A549 (cell line): ENCODE measurements around the gene TEAD4. TPM values are rescaled to one million over a fixed set of nuclear protein-coding genes. Genes with fewer than 3 reads are reported as not detected.

Experiments
- ATAC-seq, 2 experiments: fragments of 200-7000 bp in 1 of 2; fragments of >200 bp in 1 of 2; cut with Nextera tagmentation in 1 of 2; cut with Tn5 transposase in 1 of 2; 3 replicates each; pipeline versions ENCODE4 v1.8.0 to v1.9.1; 2018 to 2020; ENCODE audit warnings: mild to moderate bottlenecking in 1 of 2, moderate library complexity in 1 of 2
- CTCF ChIA-PET: fragments of 300-600 bp; sonication (Branson Sonifier 250); formaldehyde crosslinking; extraction: SDS; loops from one replicate; lab custom pipeline; 2021; ENCODE audit warnings: antibody characterized with exemption, inconsistent platforms; lab: Yijun Ruan, JAX
- POLR2A ChIA-PET: fragments of 350-600 bp; formaldehyde crosslinking; extraction: SDS; loops from one replicate; lab custom pipeline; 2021; ENCODE audit warnings: antibody characterized with exemption, inconsistent platforms; lab: Yijun Ruan, JAX
- DNase-seq, 2 experiments: peaks; one replicate each; pipeline versions ENCODE4 v3.0.0 to v3.0.0-alpha.2; 2011 to 2016; ENCODE audit warnings: low read depth in 1 of 2, low spot score in 1 of 2
- FAIRE-seq: peaks from 2 replicates; lab custom pipeline; 2011; peaks lifted over from hg19 to GRCh38; lab: Jason Lieb, UNC
- H3K27ac ChIP-seq, 2 experiments: fragments of >200 bp; sonication (Bioruptor Twin); formaldehyde crosslinking; 3 replicates each; pipeline ENCODE4 v1.5.1; 2016 to 2017
- H3K4me1 ChIP-seq: fragments of >200 bp; sonication (Bioruptor Twin); formaldehyde crosslinking; 3 replicates; pipeline ENCODE4 v1.6.1; 2016
- H3K4me2 ChIP-seq: fragments of >200 bp; sonication (Bioruptor Twin); formaldehyde crosslinking; 3 replicates; pipeline ENCODE4 v1.6.1; 2016
- H3K4me3 ChIP-seq: fragments of >200 bp; sonication (Bioruptor Twin); formaldehyde crosslinking; 3 replicates; pipeline ENCODE4 v1.5.1; 2016
- H3K9me3 ChIP-seq: fragments of >200 bp; sonication (Bioruptor Twin); formaldehyde crosslinking; 3 replicates; pipeline ENCODE4 v1.6.1; 2016
- ATOH8 ChIP-seq: fragments of 250-450 bp; sonication (Bioruptor Pico); IDR thresholded peaks from 2 replicates; pipeline ENCODE4 v1.5.0; 2020; ENCODE audit warnings: low read depth, mild to moderate bottlenecking, moderate library complexity
- BCL3 ChIP-seq: fragments of >200 bp; sonication (Bioruptor Twin); formaldehyde crosslinking; IDR thresholded peaks from 3 replicates; pipeline ENCODE4 v1.6.1; 2016
- CBX8 ChIP-seq: fragments of 200-600 bp; sonication (generic); IDR thresholded peaks from 2 replicates; pipeline ENCODE4 v1.6.1; 2016
- CHD2 ChIP-seq: fragments of 150-350 bp; IDR thresholded peaks from 2 replicates; pipeline ENCODE4 v1.6.1; 2014; ENCODE audit warnings: low read length; ENCODE audit not compliant: partially characterized antibody
- CHD4 ChIP-seq: fragments of 200-600 bp; sonication (generic); IDR thresholded peaks from 2 replicates; pipeline ENCODE4 v1.6.1; 2016; ENCODE audit warnings: antibody characterized with exemption, mild to moderate bottlenecking, borderline replicate concordance
- EHMT2 ChIP-seq: fragments of 200-600 bp; sonication (generic); IDR thresholded peaks from 2 replicates; pipeline ENCODE4 v1.6.1; 2016; ENCODE audit warnings: antibody characterized with exemption, low read depth, mild to moderate bottlenecking, moderate library complexity
- EP300 ChIP-seq, 2 experiments: fragments of >200 bp; sonication (Bioruptor Twin); formaldehyde crosslinking; IDR thresholded peaks; 2 replicates in 1 of 2; 3 replicates in 1 of 2; pipeline ENCODE4 v1.6.1; 2016 to 2017
- ESRRA ChIP-seq: fragments of 150-350 bp; IDR thresholded peaks from 2 replicates; pipeline ENCODE4 v1.6.1; 2014; ENCODE audit warnings: mild to moderate bottlenecking, low read length, borderline replicate concordance
- FOXS1 ChIP-seq: fragments of 250-450 bp; sonication (Bioruptor Pico); IDR thresholded peaks from 2 replicates; pipeline ENCODE4 v1.5.0; 2020; ENCODE audit warnings: mild to moderate bottlenecking, moderate library complexity
- HDAC2 ChIP-seq: fragments of 200-600 bp; sonication (generic); IDR thresholded peaks from 2 replicates; pipeline ENCODE4 v1.6.1; 2016
- HEYL ChIP-seq: fragments of 250-450 bp; sonication (Bioruptor Pico); IDR thresholded peaks from 2 replicates; pipeline ENCODE4 v1.8.0; 2021; ENCODE audit warnings: mild to moderate bottlenecking, moderate library complexity
- HOXB13 ChIP-seq: fragments of 250-450 bp; sonication (Bioruptor Pico); IDR thresholded peaks from 2 replicates; pipeline ENCODE4 v1.5.0; 2020; ENCODE audit warnings: low read depth, mild to moderate bottlenecking, moderate library complexity
- JUN ChIP-seq, 2 experiments: fragments of >200 bp; sonication (Bioruptor Twin); formaldehyde crosslinking; IDR thresholded peaks; 2 replicates in 1 of 2; 3 replicates in 1 of 2; pipeline ENCODE4 v1.6.1; 2016 to 2017
- MAFK ChIP-seq: fragments of 450-650 bp; IDR thresholded peaks from 2 replicates; pipeline ENCODE4 v1.6.1; 2014; ENCODE audit not compliant: partially characterized antibody
- MAX ChIP-seq: IDR thresholded peaks from 2 replicates; pipeline ENCODE4 v1.6.1; 2012
- MYC ChIP-seq: IDR thresholded peaks from 2 replicates; pipeline ENCODE4 v1.6.1; 2012; ENCODE audit warnings: mild to moderate bottlenecking, inconsistent platforms, low read length, improper control_type of control experiment, borderline replicate concordance
- NFE2L2 ChIP-seq: fragments of 150-350 bp; conservative IDR thresholded peaks from 2 replicates; pipeline ENCODE4 v1.6.1; 2014; ENCODE audit warnings: low read length
- POLR2A ChIP-seq: IDR thresholded peaks from 2 replicates; pipeline ENCODE4 v1.6.1; 2012; ENCODE audit warnings: mild to moderate bottlenecking, low read length
- RARB ChIP-seq: fragments of 250-450 bp; sonication (Bioruptor Pico); IDR thresholded peaks from 2 replicates; pipeline ENCODE4 v1.8.0; 2021; ENCODE audit warnings: mild to moderate bottlenecking, moderate library complexity
- RCOR1 ChIP-seq: fragments of 150-350 bp; IDR thresholded peaks from 2 replicates; pipeline ENCODE4 v1.6.1; 2014; ENCODE audit warnings: antibody characterized with exemption, low read length, low read depth
- REST ChIP-seq: fragments of 200-600 bp; sonication (generic); IDR thresholded peaks from 2 replicates; pipeline ENCODE4 v1.6.1; 2016; ENCODE audit warnings: antibody characterized with exemption, mild to moderate bottlenecking, moderate library complexity
- RFX5 ChIP-seq: fragments of 450-650 bp; IDR thresholded peaks from 2 replicates; pipeline ENCODE4 v1.7.1; 2014; ENCODE audit warnings: antibody characterized with exemption, mild to moderate bottlenecking, moderate library complexity
- SMC3 ChIP-seq: fragments of >200 bp; sonication (Bioruptor Twin); formaldehyde crosslinking; IDR thresholded peaks from 3 replicates; pipeline ENCODE4 v1.6.1; 2018; ENCODE audit warnings: inconsistent platforms
- SREBF2 ChIP-seq: fragments of 450-650 bp; IDR thresholded peaks from 2 replicates; pipeline ENCODE4 v1.6.1; 2014; ENCODE audit warnings: mild to moderate bottlenecking, moderate library complexity
- TP53 ChIP-seq: fragments of 250-450 bp; sonication (Bioruptor Pico); IDR thresholded peaks from 2 replicates; pipeline ENCODE4 v1.5.0; 2021; ENCODE audit warnings: mild to moderate bottlenecking, moderate library complexity
- USF2 ChIP-seq: fragments of 450-650 bp; IDR thresholded peaks from 2 replicates; pipeline ENCODE4 v1.6.1; 2014; ENCODE audit warnings: antibody characterized with exemption
- ZFP36 ChIP-seq: fragments of 450-650 bp; IDR thresholded peaks from 2 replicates; pipeline ENCODE4 v1.6.1; 2014; ENCODE audit warnings: borderline replicate concordance; ENCODE audit not compliant: partially characterized antibody
- WGBS: methylation state at CpG from one replicate; pipeline ENCODE4 v1.1.6; 2017; ENCODE audit errors: missing lambda C conversion rate; 5-methylcytosine and 5-hydroxymethylcytosine counted together
- polyA plus RNA-seq, 4 experiments: library from polyadenylated mRNA; depleted of rRNA in 3 of 4; stranded (reverse); fragments of >200 nt; fragmentation: RNase III in 1 of 4; extraction: RNeasy Plus Mini Kit Qiagen cat#74134 plus additional on column Dnase treatment in 1 of 4; gene quantifications; 2 replicates in 3 of 4; 3 replicates in 1 of 4; pipeline ENCODE4 v1.2.3, GENCODE V29; 2011 to 2017

The TEAD4 gene
- polyA plus RNA-seq, 2 of the 4 experiments (the other 2 are of a cell fraction): 22.6 to 31.8 TPM

- no peaks in the 10 kb centered on the region for H3K4me1 ChIP-seq
- TF ChIP-seq CHD2: no peak
- no peak for TF ChIP-seq FOXS1 (CRISPR knock-in tag)
- no peak for TF ChIP-seq RFX5
- no peak for TF ChIP-seq MAX
- no peak for TF ChIP-seq HEYL (CRISPR knock-in tag)
- no peak for TF ChIP-seq ZFP36
- no peak for TF ChIP-seq HOXB13 (CRISPR knock-in tag)
- TF ChIP-seq RCOR1: no peak
- no peak for TF ChIP-seq ESRRA
- TF ChIP-seq SREBF2: no peak
- no peak for TF ChIP-seq EP300 (IDR thresholded peaks at IDR 0.05)
- no peak for TF ChIP-seq RARB (CRISPR knock-in tag)
- TF ChIP-seq CHD4: no peak
- no peak for TF ChIP-seq MYC
- TF ChIP-seq TP53: no peak
- no peak for TF ChIP-seq ATOH8 (CRISPR knock-in tag)
- no peak for TF ChIP-seq REST
- TF ChIP-seq HDAC2: no peak
- no peak for TF ChIP-seq NFE2L2
- TF ChIP-seq EHMT2: no peak
- 81% methylated on average over 7 of the region's 7 CpGs for WGBS
- DNase-seq: no peak
- ChIA-PET CTCF (interaction anchor here (0.6 to 1.8 kb wide), 3 partner anchors 39 to 143 kb away, joined by 3 to 7 read pairs (median 5); no protein-coding TSS in a partner anchor), POLR2A (no interaction called here)
- no peak overlapping the region for H3K4me2 ChIP-seq
- no peak overlapping the region for H3K27ac ChIP-seq
- FAIRE-seq: no peak
- H3K9me3 ChIP-seq: no peaks in the 10 kb centered on the region
- no peak for ATAC-seq
- H3K4me3 ChIP-seq: no peak overlapping the region
Measured at GRCh38 chr12:3028108-3028507, 68.9 kb downstream of the TEAD4 start.

- POLR2A ChIA-PET: no interaction called here
- H3K9me3 ChIP-seq: no peaks in the 10 kb centered on the region
- CTCF ChIA-PET: interaction anchor here (0.6 to 2.2 kb wide), 6 partner anchors 11 to 234 kb away, joined by 3 to 12 read pairs (median 4); no protein-coding TSS in a partner anchor
Measured at GRCh38 chr12:3030821-3031429, 71.7 kb downstream of the TEAD4 start.

More at GRCh38 chr12:3030821-3031429, 71.7 kb downstream of the TEAD4 start:
- Histone ChIP-seq H3K4me1 (no peaks in the 10 kb centered on the region), H3K4me3 (no peak overlapping the region), H3K4me2 (no peak overlapping the region), H3K27ac (no peak overlapping the region)
- 91% methylated on average over 21 of the region's 21 CpGs for WGBS
- FAIRE-seq: no peak
- DNase-seq: no peak
- TF ChIP-seq MYC (no peak), POLR2A (no peak), CBX8 (no peak), EP300 (IDR thresholded peaks at IDR 0.05) (no peak), USF2 (no peak), JUN (IDR thresholded peaks at IDR 0.05) (no peak), SMC3 (no peak), TP53 (no peak), HDAC2 (no peak), EHMT2 (no peak), MAFK (no peak), BCL3 (no peak), ZFP36 (no peak)
- ATAC-seq: no peak
